ENCODE measurements around the gene PGD. TPM values are rescaled to one million over a fixed set of nuclear protein-coding genes. Genes with fewer than 3 reads are reported as not detected.

The PGD gene
- total and polyA plus RNA-seq, 10 of the 15 experiments (the other 5 are each of a cell fraction or from before 2014, with no cell fraction given) = 108 to 262 (median 171) TPM

DNA sequence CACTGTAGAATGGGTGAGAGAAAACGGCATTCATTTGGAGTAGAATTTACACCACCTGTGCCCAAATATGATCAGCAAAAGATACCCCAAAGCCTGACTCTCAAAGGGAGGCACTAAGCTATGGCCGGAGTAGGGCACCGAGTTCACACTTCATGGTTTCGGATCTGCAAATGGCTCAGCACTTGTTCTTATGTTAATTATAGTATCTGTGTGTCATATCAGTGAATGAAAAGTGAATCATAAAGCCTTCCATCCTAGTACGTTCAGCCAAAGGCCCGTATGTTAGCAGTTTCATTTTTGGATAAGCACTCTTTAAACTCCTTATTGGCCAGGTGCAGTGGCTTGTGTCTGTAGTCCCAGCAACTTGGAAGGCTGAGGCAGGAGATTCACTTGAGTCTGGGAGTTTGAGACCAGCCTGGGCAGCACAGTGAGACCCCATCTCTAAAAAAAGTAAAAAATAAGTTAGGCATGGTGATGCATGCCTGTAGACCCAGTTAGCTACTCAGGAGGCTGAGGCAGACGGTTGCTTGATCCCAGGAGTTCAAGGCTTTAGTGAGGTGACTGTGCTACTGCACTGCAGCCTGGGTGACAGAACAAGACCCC is 46.0 kb downstream of the PGD start:
- Histone ChIP-seq H3K4me1 (ENCODE audit: control insufficient read depth, insufficient read depth, low read length) (no peaks in the 10 kb centered on the region), H4K20me1 (ENCODE audit: control insufficient read depth, insufficient read depth) (no peaks in the 10 kb centered on the region), H3K27me3 (replicated peaks in 1 of 2; ENCODE audit: control insufficient read depth in 2 of 2, insufficient read depth in 2 of 2, low read length in 1 of 2) (no peaks in the 10 kb centered on the region), H2AFZ (ENCODE audit: control insufficient read depth, low read depth, low read length) (peak overlapping the region; percentile 23; the same call in 1 of the 2 replicates), H3K4me2 (ENCODE audit: control insufficient read depth, insufficient read depth) (no peak overlapping the region), H3K36me3 (ENCODE audit: control insufficient read depth in 2 of 2, insufficient read depth in 2 of 2, low read length in 1 of 2) (no peaks in the 10 kb centered on the region; a peak in 1 of 4 replicates), H3K4me3 (no peak overlapping the region), H3K9ac (ENCODE audit: control insufficient read depth, insufficient read depth, low read length) (no peak overlapping the region), H3K27ac (ENCODE audit: control insufficient read depth, insufficient read depth) (no peak overlapping the region), H3K79me2 (ENCODE audit: control insufficient read depth, insufficient read depth, low read length) (no peaks in the 10 kb centered on the region), H3K9me3 (replicated peaks; ENCODE audit: control insufficient read depth, insufficient read depth, low read length) (no peaks in the 10 kb centered on the region)
- ChIA-PET POLR2A (no interaction called here), CTCF (interaction anchor here (2.1 to 3.0 kb wide), 2 partner anchors 10 to 50 kb away, joined by 6 to 16 read pairs; no protein-coding TSS in a partner anchor), RAD21 (ENCODE audit: unreplicated experiment) (no interaction called here), SMC1A (ENCODE audit: uncharacterized antibody, unreplicated experiment) (interaction anchor here (1.0 kb wide), 1 partner anchor 14 kb away, joined by 3 read pairs; no protein-coding TSS in a partner anchor)
- ATAC-seq (no peak), DNase-seq (ENCODE audit: low read depth, low spot score) (no peak), FAIRE-seq (peak; percentile 35)
- TF ChIP-seq NBN (IDR thresholded peaks at IDR 0.05) (no peak), ZBED1 (IDR thresholded peaks at IDR 0.05; ENCODE audit: borderline replicate concordance) (no peak), CBX3 (IDR thresholded peaks at IDR 0.05; ENCODE audit: borderline replicate concordance, low read depth) (no peak), BHLHE40 (IDR thresholded peaks at IDR 0.05; ENCODE audit: borderline replicate concordance in 1 of 2, low read depth in 2 of 2, low read length in 1 of 2) (no peak), ETV6 (conservative IDR thresholded peaks at IDR 0.05 in 1 of 2, IDR thresholded peaks at IDR 0.05 in 1 of 2; ENCODE audit: borderline replicate concordance in 1 of 2, low read depth in 1 of 2) (no peak), POLR2A (IDR thresholded peaks at IDR 0.05; ENCODE audit: low read depth, low read length) (no peak), SIN3A (IDR thresholded peaks at IDR 0.05; ENCODE audit: low read depth, low read length) (no peak), SUPT20H (IDR thresholded peaks at IDR 0.05; ENCODE audit: borderline replicate concordance, control insufficient read depth, low read depth, low read length) (no peak), SPI1 (IDR thresholded peaks at IDR 0.05; ENCODE audit: borderline replicate concordance, insufficient read depth, low read depth, low read length) (no peak), GABPA (IDR thresholded peaks at IDR 0.05; ENCODE audit: low read depth) (no peak), POU2F2 (IDR thresholded peaks at IDR 0.05; ENCODE audit: borderline replicate concordance, low read depth, low read length) (no peak), RUNX3 (IDR thresholded peaks at IDR 0.05; ENCODE audit: low read length) (no peak)
- TF ChIP-seq, protein P1, sequence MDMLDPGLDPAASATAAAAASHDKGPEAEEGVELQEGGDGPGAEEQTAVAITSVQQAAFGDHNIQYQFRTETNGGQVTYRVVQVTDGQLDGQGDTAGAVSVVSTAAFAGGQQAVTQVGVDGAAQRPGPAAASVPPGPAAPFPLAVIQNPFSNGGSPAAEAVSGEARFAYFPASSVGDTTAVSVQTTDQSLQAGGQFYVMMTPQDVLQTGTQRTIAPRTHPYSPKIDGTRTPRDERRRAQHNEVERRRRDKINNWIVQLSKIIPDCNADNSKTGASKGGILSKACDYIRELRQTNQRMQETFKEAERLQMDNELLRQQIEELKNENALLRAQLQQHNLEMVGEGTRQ (IDR thresholded peaks at IDR 0.05; ENCODE audit: borderline replicate concordance, low read depth, low read length) = no peak
- in situ Hi-C loops (cut with MboI) = no loop called here
- no TSS peak for BruUV-seq (replicated peaks)
- intact Hi-C loops (cut with micrococcal nuclease; ENCODE audit: unreplicated experiment) = no loop called here
- 21% methylated on average over 7 of the region's 7 CpGs for WGBS (ENCODE audit: insufficient coverage, insufficient replicate concordance, low lambda C conversion rate, missing lambda C conversion rate)

All from GM12878 (cell line).